ENCODE measurements around the gene C1QB. TPM values are rescaled to one million over a fixed set of nuclear protein-coding genes. Genes with fewer than 3 reads are reported as not detected.

Gene C1QB
- total RNA-seq, 1 donor from 2014 or later = not detected

DNA sequence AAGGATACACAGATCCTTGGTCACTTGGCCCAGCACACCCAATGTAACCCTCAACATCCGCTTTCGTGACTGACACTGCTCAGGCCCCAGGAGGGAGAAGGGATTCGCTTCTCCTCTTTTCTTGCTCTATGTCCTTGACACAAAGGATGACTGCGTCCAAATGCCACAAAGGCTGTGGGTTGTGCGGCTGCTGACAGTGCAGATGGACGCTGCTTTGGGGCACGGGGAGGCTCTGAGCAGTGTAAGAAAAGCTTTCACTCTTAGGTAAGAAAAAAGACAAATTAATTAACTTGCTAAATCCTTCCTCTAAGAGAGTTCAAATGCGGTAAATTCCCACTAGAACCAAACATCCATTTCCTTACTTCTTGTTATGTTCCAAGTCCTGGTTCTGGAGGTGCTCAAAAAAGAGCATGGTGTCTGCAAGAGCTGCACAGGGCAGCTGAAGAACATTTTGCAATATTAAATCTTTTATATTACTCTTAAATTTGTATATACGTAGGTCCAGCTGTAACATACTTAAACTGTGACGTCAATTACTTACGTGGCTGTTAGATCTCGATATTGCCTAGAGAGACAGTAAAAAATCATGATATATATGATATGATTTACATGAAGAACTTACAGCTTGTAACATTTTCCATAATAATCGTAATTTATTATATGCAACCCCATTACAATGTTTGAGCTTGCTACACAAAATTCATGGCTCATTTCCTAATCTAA, 38.2 kb downstream of the C1QB start:
- no peaks in the 10 kb centered on the region for H3K36me3 Mint-ChIP-seq (ENCODE audit: low read depth, unreplicated experiment)
- TF ChIP-seq, protein P1, sequence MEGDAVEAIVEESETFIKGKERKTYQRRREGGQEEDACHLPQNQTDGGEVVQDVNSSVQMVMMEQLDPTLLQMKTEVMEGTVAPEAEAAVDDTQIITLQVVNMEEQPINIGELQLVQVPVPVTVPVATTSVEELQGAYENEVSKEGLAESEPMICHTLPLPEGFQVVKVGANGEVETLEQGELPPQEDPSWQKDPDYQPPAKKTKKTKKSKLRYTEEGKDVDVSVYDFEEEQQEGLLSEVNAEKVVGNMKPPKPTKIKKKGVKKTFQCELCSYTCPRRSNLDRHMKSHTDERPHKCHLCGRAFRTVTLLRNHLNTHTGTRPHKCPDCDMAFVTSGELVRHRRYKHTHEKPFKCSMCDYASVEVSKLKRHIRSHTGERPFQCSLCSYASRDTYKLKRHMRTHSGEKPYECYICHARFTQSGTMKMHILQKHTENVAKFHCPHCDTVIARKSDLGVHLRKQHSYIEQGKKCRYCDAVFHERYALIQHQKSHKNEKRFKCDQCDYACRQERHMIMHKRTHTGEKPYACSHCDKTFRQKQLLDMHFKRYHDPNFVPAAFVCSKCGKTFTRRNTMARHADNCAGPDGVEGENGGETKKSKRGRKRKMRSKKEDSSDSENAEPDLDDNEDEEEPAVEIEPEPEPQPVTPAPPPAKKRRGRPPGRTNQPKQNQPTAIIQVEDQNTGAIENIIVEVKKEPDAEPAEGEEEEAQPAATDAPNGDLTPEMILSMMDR (IDR thresholded peaks at IDR 0.05; ENCODE audit: unreplicated experiment) = no peak
- no peak overlapping the region for H3K4me3 Mint-ChIP-seq (ENCODE audit: unreplicated experiment)
- peaks cover 1% of the 10 kb centered on the region for H3K27me3 Mint-ChIP-seq (ENCODE audit: unreplicated experiment)
- no peak for DNase-seq (ENCODE audit: low spot score)
- H3K27ac Mint-ChIP-seq (ENCODE audit: unreplicated experiment) = no peak overlapping the region
- H3K9me3 Mint-ChIP-seq (ENCODE audit: unreplicated experiment) = no peaks in the 10 kb centered on the region
- H3K4me1 Mint-ChIP-seq (ENCODE audit: unreplicated experiment) = peaks cover 3% of the 10 kb centered on the region

DNA sequence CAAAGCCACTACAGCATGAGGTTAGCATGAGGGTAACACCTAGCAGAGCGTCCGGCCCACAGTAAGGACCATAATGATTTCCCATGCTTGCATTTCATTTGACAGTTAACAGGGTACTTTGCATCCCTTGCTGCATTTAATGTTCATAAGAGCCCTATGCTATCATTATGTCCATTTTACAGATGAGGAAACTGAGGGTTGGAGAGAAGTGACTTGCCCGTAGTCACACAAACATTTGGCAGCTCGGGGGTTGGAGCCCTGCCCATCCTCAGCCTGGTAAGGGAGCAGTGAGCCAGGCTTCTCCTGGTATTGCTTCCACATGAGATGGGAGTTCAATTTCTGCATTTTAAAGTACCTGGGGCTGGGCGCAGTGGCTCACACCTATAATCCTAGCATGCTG, 41.1 kb downstream of the C1QB start:
- Mint-ChIP-seq H3K4me1 (ENCODE audit: unreplicated experiment) (peaks cover 3% of the 10 kb centered on the region), H3K27ac (ENCODE audit: unreplicated experiment) (no peak overlapping the region), H3K9me3 (ENCODE audit: unreplicated experiment) (no peaks in the 10 kb centered on the region), H3K27me3 (ENCODE audit: unreplicated experiment) (peaks cover 3% of the 10 kb centered on the region), H3K36me3 (ENCODE audit: low read depth, unreplicated experiment) (no peaks in the 10 kb centered on the region), H3K4me3 (ENCODE audit: unreplicated experiment) (no peak overlapping the region)
- no peak for DNase-seq (ENCODE audit: low spot score)
- TF ChIP-seq, protein P1 (IDR thresholded peaks at IDR 0.05; ENCODE audit: unreplicated experiment) = no peak

DNA sequence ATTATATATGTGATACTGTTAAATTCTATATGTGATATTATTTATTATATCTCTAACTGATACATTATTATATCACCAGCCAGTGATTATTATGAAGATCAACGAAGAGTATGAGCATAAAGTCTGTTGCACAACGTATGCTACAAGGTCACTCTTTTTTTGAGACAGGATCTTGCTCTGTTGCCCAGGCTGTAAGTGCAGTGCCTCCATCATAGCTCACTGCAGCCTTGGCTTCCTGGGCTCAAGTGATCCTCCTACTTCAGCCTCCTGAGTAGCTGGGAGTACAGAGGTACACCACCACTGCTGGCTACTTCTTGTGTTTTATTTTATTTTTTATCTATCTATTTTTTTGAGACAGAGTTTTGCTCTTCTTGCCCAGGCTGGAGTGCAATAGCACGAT, 43.6 kb downstream of the C1QB start:
- H3K4me1 Mint-ChIP-seq (ENCODE audit: unreplicated experiment) = no peaks in the 10 kb centered on the region
- TF ChIP-seq, protein P1 (IDR thresholded peaks at IDR 0.05; ENCODE audit: unreplicated experiment) = no peak
- no peak overlapping the region for H3K4me3 Mint-ChIP-seq (ENCODE audit: unreplicated experiment)
- H3K27me3 Mint-ChIP-seq (ENCODE audit: unreplicated experiment) = peaks cover 5% of the 10 kb centered on the region
- DNase-seq (ENCODE audit: low spot score) = no peak
- H3K9me3 Mint-ChIP-seq (ENCODE audit: unreplicated experiment) = no peaks in the 10 kb centered on the region
- no peak overlapping the region for H3K27ac Mint-ChIP-seq (ENCODE audit: unreplicated experiment)
- H3K36me3 Mint-ChIP-seq (ENCODE audit: low read depth, unreplicated experiment) = no peaks in the 10 kb centered on the region

DNA sequence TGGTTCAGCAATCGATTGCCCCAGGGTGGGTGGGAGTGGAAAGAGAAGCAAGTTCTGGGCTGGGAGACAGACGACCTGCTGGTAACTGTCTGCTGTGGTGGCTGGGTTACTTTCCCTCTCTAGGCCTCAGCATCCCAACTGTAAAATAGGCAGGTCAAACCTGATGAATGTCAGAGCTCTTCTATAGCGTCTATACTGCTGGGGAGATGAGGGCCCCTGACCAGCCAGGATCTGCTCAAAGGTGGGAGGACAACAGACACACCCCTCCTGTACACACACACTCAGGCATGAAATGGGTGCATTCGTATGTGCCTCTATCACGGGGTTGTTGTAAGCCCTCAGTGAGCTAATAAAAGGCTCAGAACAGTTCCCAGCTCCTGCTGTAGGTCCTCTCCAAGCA, 44.9 kb downstream of the C1QB start:
- H3K4me3 Mint-ChIP-seq (ENCODE audit: unreplicated experiment) = no peak overlapping the region
- no peaks in the 10 kb centered on the region for H3K4me1 Mint-ChIP-seq (ENCODE audit: unreplicated experiment)
- DNase-seq (ENCODE audit: low spot score) = no peak
- TF ChIP-seq, protein P1 (IDR thresholded peaks at IDR 0.05; ENCODE audit: unreplicated experiment) = no peak
- no peaks in the 10 kb centered on the region for H3K9me3 Mint-ChIP-seq (ENCODE audit: unreplicated experiment)
- H3K36me3 Mint-ChIP-seq (ENCODE audit: low read depth, unreplicated experiment) = no peaks in the 10 kb centered on the region
- H3K27me3 Mint-ChIP-seq (ENCODE audit: unreplicated experiment) = peaks cover 5% of the 10 kb centered on the region
- no peak overlapping the region for H3K27ac Mint-ChIP-seq (ENCODE audit: unreplicated experiment)

DNA sequence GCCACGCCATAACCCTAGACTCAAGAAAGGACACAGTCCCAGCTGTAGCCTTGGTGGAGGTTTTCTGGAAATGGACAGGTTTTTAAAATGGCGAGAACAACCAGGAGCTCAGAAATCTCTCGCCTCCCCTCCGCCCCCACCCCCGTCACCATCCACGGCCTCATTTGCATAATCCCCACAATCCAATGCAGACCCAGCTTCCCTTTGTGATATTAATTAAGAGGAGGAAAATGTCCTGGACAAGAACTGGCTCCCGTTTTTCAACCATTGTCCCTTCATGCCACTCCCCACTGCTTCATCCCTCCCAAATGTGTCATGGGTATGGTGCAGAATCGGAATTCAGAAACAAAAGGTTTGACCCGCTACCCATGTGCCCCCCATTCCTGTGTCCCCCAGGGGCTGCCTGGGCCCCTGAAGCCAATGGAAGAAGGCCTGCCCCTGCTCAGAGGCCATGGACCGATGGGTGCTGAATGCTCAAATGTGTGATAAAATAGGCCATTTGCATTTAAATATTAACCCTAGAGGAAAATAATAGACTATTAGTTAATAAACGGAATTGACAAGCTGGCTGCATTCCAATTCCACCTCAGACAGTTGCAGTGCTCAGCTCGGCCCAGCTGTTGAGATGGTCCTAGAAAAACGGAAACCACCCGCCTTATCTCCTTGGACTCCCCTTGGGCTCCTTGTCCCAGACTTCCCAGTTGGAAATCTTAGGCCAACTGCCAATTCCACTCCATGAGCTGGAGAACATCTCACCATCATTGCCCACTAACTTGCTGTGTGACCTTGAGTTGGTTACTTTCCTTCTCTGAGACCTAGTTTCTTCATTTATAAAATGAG, 46.9 kb downstream of the C1QB start:
- H3K36me3 Mint-ChIP-seq (ENCODE audit: low read depth, unreplicated experiment) = no peaks in the 10 kb centered on the region
- TF ChIP-seq, protein P1 (IDR thresholded peaks at IDR 0.05; ENCODE audit: unreplicated experiment) = no peak
- no peak overlapping the region for H3K27ac Mint-ChIP-seq (ENCODE audit: unreplicated experiment)
- H3K27me3 Mint-ChIP-seq (ENCODE audit: unreplicated experiment) = peaks cover 5% of the 10 kb centered on the region
- DNase-seq (ENCODE audit: low spot score) = no peak
- H3K4me1 Mint-ChIP-seq (ENCODE audit: unreplicated experiment) = no peaks in the 10 kb centered on the region
- no peak overlapping the region for H3K4me3 Mint-ChIP-seq (ENCODE audit: unreplicated experiment)
- H3K9me3 Mint-ChIP-seq (ENCODE audit: unreplicated experiment) = no peaks in the 10 kb centered on the region
